K562 (cell line): ENCODE data around the gene HGFAC.

Experiments used
- OTX1 ChIP-seq: fragments of 450-650 bp; formaldehyde crosslinking; IDR thresholded peaks from 2 replicates; pipeline ENCODE4 v1.4.0; 2022; ENCODE audit warnings: mild to moderate bottlenecking
- POLR2A ChIP-seq: fragments of 450-650 bp; conservative IDR thresholded peaks from 2 replicates; pipeline ENCODE4 v1.6.1; 2016
- ZFP36 ChIP-seq: fragments of 150-350 bp; IDR thresholded peaks from 2 replicates; pipeline ENCODE4 v1.6.1; 2018; ENCODE audit warnings: low read length, low read depth; ENCODE audit not compliant: partially characterized antibody
- TF ChIP-seq, protein P1 (sequence below), 2 experiments: fragments of 450-650 bp in 1 of 2; sonication (generic) in 1 of 2; formaldehyde crosslinking in 1 of 2; IDR thresholded peaks; 2 replicates each; pipeline versions ENCODE4 v1.7.1 to v1.9.0; 2016 to 2022; ENCODE audit warnings: inconsistent platforms in 1 of 2, mild to moderate bottlenecking in 1 of 2, missing genetic modification reagents in 1 of 2
- TF ChIP-seq, protein P2 (sequence below), 3 experiments: IDR thresholded peaks in 2 of 3; conservative IDR thresholded peaks in 1 of 3; 2 replicates each; pipeline ENCODE4 v1.5.1; 2011 to 2012; ENCODE audit warnings: low read length in 3 of 3, mild to moderate bottlenecking in 3 of 3, control low read depth in 2 of 3, improper control_type of control experiment in 1 of 3, inconsistent platforms in 1 of 3, low read depth in 1 of 3, mixed read lengths in 1 of 3, moderate library complexity in 1 of 3; ENCODE audit not compliant: insufficient read depth in 2 of 3
- TF ChIP-seq, protein P3 (sequence below): sonication (generic); formaldehyde crosslinking; IDR thresholded peaks from 2 replicates; pipeline ENCODE4 v1.9.0; 2022; ENCODE audit warnings: mild to moderate bottlenecking, missing genetic modification reagents
- TF ChIP-seq, protein P4 (sequence below): fragments of 250-450 bp; sonication (Bioruptor Pico); IDR thresholded peaks from 2 replicates; pipeline ENCODE4 v1.4.0; 2020

DNA sequence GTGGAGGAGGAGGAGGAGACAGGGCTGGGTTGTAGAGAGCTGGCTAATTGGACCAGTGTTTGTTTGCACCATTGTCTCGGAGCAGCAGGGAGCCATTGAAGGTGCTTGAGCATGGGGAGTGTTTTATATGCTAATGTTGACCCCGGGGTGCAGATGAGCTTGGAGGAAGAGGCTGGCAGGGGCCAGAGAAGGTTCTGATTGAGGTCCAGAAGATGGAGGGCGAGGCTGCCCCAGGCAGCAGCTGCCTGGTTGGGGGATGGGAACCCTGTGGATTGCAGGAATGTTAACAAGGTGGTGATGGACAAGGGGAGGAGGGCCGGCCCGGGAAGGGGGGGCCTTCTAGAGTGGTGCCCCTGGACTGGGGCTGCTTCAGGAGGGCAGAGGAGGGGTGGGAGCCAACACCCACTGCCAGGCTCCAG lies 39.4 kb downstream of the HGFAC start:
- TF ChIP-seq, protein P1, sequence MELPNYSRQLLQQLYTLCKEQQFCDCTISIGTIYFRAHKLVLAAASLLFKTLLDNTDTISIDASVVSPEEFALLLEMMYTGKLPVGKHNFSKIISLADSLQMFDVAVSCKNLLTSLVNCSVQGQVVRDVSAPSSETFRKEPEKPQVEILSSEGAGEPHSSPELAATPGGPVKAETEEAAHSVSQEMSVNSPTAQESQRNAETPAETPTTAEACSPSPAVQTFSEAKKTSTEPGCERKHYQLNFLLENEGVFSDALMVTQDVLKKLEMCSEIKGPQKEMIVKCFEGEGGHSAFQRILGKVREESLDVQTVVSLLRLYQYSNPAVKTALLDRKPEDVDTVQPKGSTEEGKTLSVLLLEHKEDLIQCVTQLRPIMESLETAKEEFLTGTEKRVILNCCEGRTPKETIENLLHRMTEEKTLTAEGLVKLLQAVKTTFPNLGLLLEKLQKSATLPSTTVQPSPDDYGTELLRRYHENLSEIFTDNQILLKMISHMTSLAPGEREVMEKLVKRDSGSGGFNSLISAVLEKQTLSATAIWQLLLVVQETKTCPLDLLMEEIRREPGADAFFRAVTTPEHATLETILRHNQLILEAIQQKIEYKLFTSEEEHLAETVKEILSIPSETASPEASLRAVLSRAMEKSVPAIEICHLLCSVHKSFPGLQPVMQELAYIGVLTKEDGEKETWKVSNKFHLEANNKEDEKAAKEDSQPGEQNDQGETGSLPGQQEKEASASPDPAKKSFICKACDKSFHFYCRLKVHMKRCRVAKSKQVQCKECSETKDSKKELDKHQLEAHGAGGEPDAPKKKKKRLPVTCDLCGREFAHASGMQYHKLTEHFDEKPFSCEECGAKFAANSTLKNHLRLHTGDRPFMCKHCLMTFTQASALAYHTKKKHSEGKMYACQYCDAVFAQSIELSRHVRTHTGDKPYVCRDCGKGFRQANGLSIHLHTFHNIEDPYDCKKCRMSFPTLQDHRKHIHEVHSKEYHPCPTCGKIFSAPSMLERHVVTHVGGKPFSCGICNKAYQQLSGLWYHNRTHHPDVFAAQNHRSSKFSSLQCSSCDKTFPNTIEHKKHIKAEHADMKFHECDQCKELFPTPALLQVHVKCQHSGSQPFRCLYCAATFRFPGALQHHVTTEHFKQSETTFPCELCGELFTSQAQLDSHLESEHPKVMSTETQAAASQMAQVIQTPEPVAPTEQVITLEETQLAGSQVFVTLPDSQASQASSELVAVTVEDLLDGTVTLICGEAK (IDR thresholded peaks at IDR 0.05), result no peak
- TF ChIP-seq, protein P1 (CRISPR knock-in tag; IDR thresholded peaks at IDR 0.05), result no peak
- TF ChIP-seq, protein P2, sequence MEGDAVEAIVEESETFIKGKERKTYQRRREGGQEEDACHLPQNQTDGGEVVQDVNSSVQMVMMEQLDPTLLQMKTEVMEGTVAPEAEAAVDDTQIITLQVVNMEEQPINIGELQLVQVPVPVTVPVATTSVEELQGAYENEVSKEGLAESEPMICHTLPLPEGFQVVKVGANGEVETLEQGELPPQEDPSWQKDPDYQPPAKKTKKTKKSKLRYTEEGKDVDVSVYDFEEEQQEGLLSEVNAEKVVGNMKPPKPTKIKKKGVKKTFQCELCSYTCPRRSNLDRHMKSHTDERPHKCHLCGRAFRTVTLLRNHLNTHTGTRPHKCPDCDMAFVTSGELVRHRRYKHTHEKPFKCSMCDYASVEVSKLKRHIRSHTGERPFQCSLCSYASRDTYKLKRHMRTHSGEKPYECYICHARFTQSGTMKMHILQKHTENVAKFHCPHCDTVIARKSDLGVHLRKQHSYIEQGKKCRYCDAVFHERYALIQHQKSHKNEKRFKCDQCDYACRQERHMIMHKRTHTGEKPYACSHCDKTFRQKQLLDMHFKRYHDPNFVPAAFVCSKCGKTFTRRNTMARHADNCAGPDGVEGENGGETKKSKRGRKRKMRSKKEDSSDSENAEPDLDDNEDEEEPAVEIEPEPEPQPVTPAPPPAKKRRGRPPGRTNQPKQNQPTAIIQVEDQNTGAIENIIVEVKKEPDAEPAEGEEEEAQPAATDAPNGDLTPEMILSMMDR (IDR thresholded peaks at IDR 0.05 in 2 of 3, conservative IDR thresholded peaks at IDR 0.05 in 1 of 3; ENCODE audit: insufficient read depth in 2 of 3, low read depth in 1 of 3, low read length in 3 of 3), result no peak
- TF ChIP-seq POLR2A, result no peak
- no peak for TF ChIP-seq OTX1
- no peak for TF ChIP-seq ZFP36
- TF ChIP-seq, protein P3, sequence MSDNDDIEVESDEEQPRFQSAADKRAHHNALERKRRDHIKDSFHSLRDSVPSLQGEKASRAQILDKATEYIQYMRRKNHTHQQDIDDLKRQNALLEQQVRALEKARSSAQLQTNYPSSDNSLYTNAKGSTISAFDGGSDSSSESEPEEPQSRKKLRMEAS (CRISPR knock-in tag), result no peak
- TF ChIP-seq, protein P4, sequence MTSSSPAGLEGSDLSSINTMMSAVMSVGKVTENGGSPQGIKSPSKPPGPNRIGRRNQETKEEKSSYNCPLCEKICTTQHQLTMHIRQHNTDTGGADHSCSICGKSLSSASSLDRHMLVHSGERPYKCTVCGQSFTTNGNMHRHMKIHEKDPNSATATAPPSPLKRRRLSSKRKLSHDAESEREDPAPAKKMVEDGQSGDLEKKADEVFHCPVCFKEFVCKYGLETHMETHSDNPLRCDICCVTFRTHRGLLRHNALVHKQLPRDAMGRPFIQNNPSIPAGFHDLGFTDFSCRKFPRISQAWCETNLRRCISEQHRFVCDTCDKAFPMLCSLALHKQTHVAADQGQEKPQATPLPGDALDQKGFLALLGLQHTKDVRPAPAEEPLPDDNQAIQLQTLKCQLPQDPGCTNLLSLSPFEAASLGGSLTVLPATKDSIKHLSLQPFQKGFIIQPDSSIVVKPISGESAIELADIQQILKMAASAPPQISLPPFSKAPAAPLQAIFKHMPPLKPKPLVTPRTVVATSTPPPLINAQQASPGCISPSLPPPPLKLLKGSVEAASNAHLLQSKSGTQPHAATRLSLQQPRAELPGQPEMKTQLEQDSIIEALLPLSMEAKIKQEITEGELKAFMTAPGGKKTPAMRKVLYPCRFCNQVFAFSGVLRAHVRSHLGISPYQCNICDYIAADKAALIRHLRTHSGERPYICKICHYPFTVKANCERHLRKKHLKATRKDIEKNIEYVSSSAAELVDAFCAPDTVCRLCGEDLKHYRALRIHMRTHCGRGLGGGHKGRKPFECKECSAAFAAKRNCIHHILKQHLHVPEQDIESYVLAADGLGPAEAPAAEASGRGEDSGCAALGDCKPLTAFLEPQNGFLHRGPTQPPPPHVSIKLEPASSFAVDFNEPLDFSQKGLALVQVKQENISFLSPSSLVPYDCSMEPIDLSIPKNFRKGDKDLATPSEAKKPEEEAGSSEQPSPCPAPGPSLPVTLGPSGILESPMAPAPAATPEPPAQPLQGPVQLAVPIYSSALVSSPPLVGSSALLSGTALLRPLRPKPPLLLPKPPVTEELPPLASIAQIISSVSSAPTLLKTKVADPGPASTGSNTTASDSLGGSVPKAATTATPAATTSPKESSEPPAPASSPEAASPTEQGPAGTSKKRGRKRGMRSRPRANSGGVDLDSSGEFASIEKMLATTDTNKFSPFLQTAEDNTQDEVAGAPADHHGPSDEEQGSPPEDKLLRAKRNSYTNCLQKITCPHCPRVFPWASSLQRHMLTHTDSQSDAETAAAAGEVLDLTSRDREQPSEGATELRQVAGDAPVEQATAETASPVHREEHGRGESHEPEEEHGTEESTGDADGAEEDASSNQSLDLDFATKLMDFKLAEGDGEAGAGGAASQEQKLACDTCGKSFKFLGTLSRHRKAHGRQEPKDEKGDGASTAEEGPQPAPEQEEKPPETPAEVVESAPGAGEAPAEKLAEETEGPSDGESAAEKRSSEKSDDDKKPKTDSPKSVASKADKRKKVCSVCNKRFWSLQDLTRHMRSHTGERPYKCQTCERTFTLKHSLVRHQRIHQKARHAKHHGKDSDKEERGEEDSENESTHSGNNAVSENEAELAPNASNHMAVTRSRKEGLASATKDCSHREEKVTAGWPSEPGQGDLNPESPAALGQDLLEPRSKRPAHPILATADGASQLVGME (CRISPR knock-in tag), result no peak
